ENCODE results near the gene RALGPS2. TPM values are rescaled to one million over a fixed set of nuclear protein-coding genes. Genes with fewer than 3 reads are reported as not detected.

RALGPS2 gene
- total RNA-seq, 2 experiments from 2014 or later = 91.6 to 102 TPM

DNA sequence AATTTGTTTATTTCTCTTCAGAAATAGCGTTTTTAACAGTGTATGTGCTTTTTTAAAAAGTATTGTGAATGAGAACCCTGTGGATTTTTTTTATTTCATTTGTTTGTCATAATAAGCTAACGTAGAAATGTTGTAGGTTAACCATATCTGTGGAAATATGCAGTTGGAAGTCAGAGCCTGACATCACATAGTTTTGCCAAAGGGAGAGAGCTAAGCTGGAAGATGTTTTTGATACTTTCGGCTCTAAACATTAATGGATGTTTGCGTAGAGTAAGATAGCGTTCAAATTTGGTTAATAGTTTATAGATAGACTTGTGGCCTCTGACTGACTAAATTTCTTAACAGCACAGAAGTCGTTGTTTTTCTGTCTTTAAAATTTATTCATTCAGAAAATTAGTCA is 193.3 kb downstream of the RALGPS2 start:
- ChIA-PET POLR2A (interaction anchor here (0.9 kb wide), 1 partner anchor 14 kb away, joined by 3 read pairs; no protein-coding TSS in a partner anchor), CTCF (ENCODE audit: unreplicated experiment) (no interaction called here)
- Histone ChIP-seq H2AFZ (ENCODE audit: low read length) (no peak overlapping the region), H3K27ac (ENCODE audit: low read depth, low read length, poor library complexity, severe bottlenecking) (no peak overlapping the region), H3K4me3 (ENCODE audit: low read depth, low read length, poor library complexity, severe bottlenecking) (no peak overlapping the region), H3K4me2 (ENCODE audit: low read length) (no peak overlapping the region), H4K20me1 (ENCODE audit: insufficient read depth, low read length) (no peaks in the 10 kb centered on the region), H3K36me3 (ENCODE audit: insufficient read depth, low read length) (peaks cover 96% of the 10 kb centered on the region), H3K9me2 (ENCODE audit: insufficient read depth, low read length) (no peaks in the 10 kb centered on the region), H3K4me1 (ENCODE audit: insufficient read depth, low read length, poor library complexity, severe bottlenecking) (no peaks in the 10 kb centered on the region), H3K79me2 (ENCODE audit: insufficient read depth, low read depth, low read length) (no peaks in the 10 kb centered on the region), H3K9me3 (ENCODE audit: low read length) (peaks cover 2% of the 10 kb centered on the region; the same call in 1 of the 2 replicates)
- intact Hi-C loops (cut with micrococcal nuclease; ENCODE audit: unreplicated experiment) = no loop called here
- DNase-seq (ENCODE audit: low spot score) = no peak
- no TSS peak for BruUV-seq (replicated peaks)
- no peak for TF ChIP-seq CTCF (conservative IDR thresholded peaks at IDR 0.05; ENCODE audit: low read length)
- TF ChIP-seq EZH2phosphoT487 (IDR thresholded peaks at IDR 0.05; ENCODE audit: borderline replicate concordance, low read depth, low read length) = no peak

DNA sequence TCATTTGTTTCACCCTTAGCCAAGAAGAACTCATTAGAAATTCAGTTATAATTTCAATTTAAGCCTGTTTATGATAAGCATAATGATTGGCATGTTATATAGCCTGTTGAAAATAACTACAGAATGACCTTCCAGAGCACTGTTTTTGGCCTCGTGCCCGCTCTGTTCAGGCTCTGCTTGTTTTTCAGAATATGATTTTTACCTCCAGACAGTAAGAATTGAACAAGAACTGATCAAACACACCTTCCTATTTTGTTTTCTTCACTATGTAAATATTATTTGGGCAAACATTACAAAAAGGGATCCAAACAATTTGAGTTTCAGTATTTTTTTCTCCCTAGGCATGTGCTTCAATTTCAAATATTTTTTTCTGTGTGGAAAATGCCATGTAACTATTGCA is 193.9 kb downstream of the RALGPS2 start:
- Histone ChIP-seq H3K9me2 (ENCODE audit: insufficient read depth, low read length) (no peaks in the 10 kb centered on the region), H2AFZ (ENCODE audit: low read length) (no peak overlapping the region), H3K4me3 (ENCODE audit: low read depth, low read length, poor library complexity, severe bottlenecking) (no peak overlapping the region), H3K4me2 (ENCODE audit: low read length) (no peak overlapping the region), H3K79me2 (ENCODE audit: insufficient read depth, low read depth, low read length) (no peaks in the 10 kb centered on the region), H3K27ac (ENCODE audit: low read depth, low read length, poor library complexity, severe bottlenecking) (no peak overlapping the region), H3K9me3 (ENCODE audit: low read length) (peaks cover 8% of the 10 kb centered on the region; the same call in 1 of the 2 replicates), H3K4me1 (ENCODE audit: insufficient read depth, low read length, poor library complexity, severe bottlenecking) (no peaks in the 10 kb centered on the region), H4K20me1 (ENCODE audit: insufficient read depth, low read length) (no peaks in the 10 kb centered on the region), H3K36me3 (ENCODE audit: insufficient read depth, low read length) (peaks cover 96% of the 10 kb centered on the region)
- no peak for DNase-seq (ENCODE audit: low spot score)
- intact Hi-C loops (cut with micrococcal nuclease; ENCODE audit: unreplicated experiment) = no loop called here
- CTCF ChIA-PET (ENCODE audit: unreplicated experiment) = no interaction called here
- no TSS peak for BruUV-seq (replicated peaks)
- POLR2A ChIA-PET = no interaction called here
- TF ChIP-seq EZH2phosphoT487 (IDR thresholded peaks at IDR 0.05; ENCODE audit: borderline replicate concordance, low read depth, low read length) (no peak), CTCF (conservative IDR thresholded peaks at IDR 0.05; ENCODE audit: low read length) (no peak)

- no TSS peak for BruUV-seq (replicated peaks)
- no peaks in the 10 kb centered on the region for H3K4me1 ChIP-seq (ENCODE audit: insufficient read depth, low read length, poor library complexity, severe bottlenecking)
- H3K79me2 ChIP-seq (ENCODE audit: insufficient read depth, low read depth, low read length) = no peaks in the 10 kb centered on the region
- H3K4me2 ChIP-seq (ENCODE audit: low read length) = no peak overlapping the region
- no peak overlapping the region for H3K4me3 ChIP-seq (ENCODE audit: low read depth, low read length, poor library complexity, severe bottlenecking)
- H2AFZ ChIP-seq (ENCODE audit: low read length) = no peak overlapping the region
- no peak for DNase-seq (ENCODE audit: low spot score)
- intact Hi-C loops (cut with micrococcal nuclease; ENCODE audit: unreplicated experiment) = no loop called here
- H3K9me2 ChIP-seq (ENCODE audit: insufficient read depth, low read length) = no peaks in the 10 kb centered on the region
- CTCF ChIA-PET (ENCODE audit: unreplicated experiment) = no interaction called here
- POLR2A ChIA-PET = interaction anchor here (1.8 kb wide), 1 partner anchor 10 kb away, joined by 3 read pairs; no protein-coding TSS in a partner anchor
- TF ChIP-seq EZH2phosphoT487 (IDR thresholded peaks at IDR 0.05; ENCODE audit: borderline replicate concordance, low read depth, low read length) (no peak), CTCF (conservative IDR thresholded peaks at IDR 0.05; ENCODE audit: low read length) (no peak)
- peaks cover 96% of the 10 kb centered on the region for H3K36me3 ChIP-seq (ENCODE audit: insufficient read depth, low read length)
- H4K20me1 ChIP-seq (ENCODE audit: insufficient read depth, low read length) = no peaks in the 10 kb centered on the region
- peaks cover 14% of the 10 kb centered on the region; the same call in 1 of the 2 replicates for H3K9me3 ChIP-seq (ENCODE audit: low read length)
- H3K27ac ChIP-seq (ENCODE audit: low read depth, low read length, poor library complexity, severe bottlenecking) = no peak overlapping the region
These were observed 194.5 kb downstream of the RALGPS2 start for GRCh38 chr1:178919581-178919980.
